Transverse colon (tissue), 4 donors: Measurements from ENCODE around the gene FRY. TPM values are rescaled to one million over a fixed set of nuclear protein-coding genes. Genes with fewer than 3 reads are reported as not detected.

Source experiments
- DNase-seq: peaks from one replicate; pipeline ENCODE4 v3.0.0-alpha.2; 2019
- H3K27ac ChIP-seq, 4 donors: fragments of 200-600 bp; sonication (generic); 2 replicates each; pipeline ENCODE4 v1.5.1; 2016 to 2018; ENCODE audit warnings: inconsistent platforms in 4 of 4
- H3K27me3 ChIP-seq: fragments of 200-600 bp; sonication (generic); 2 replicates; pipeline ENCODE4 v1.5.1; 2017; ENCODE audit warnings: inconsistent platforms
- H3K36me3 ChIP-seq, 4 donors: fragments of 200-600 bp; sonication (generic); 2 replicates each; pipeline ENCODE4 v1.5.1; 2017 to 2019; ENCODE audit warnings: inconsistent platforms in 4 of 4
- H3K4me1 ChIP-seq, 4 donors: fragments of 200-600 bp; sonication (generic); 2 replicates each; pipeline ENCODE4 v1.5.1; 2017 to 2020; ENCODE audit warnings: inconsistent platforms in 4 of 4
- H3K4me3 ChIP-seq, 4 donors: fragments of 200-600 bp; sonication (generic); 1 replicate in 1 of 4; 2 replicates in 3 of 4; pipeline versions ENCODE4 v1.5.1 to v1.6.1; 2017 to 2019; ENCODE audit warnings: inconsistent platforms in 4 of 4
- H3K9me3 ChIP-seq, 2 donors: fragments of 200-600 bp; sonication (generic); 2 replicates each; pipeline ENCODE4 v1.5.1; 2017 to 2019; ENCODE audit warnings: inconsistent platforms in 2 of 2
- EP300 ChIP-seq: sonication (generic); formaldehyde crosslinking; IDR thresholded peaks from one replicate; pipeline ENCODE4 v1.6.1; 2017; ENCODE audit warnings: antibody characterized with exemption, low read depth
- POLR2A ChIP-seq: fragments of 450-650 bp; IDR thresholded peaks from one replicate; pipeline ENCODE4 v1.6.1; 2016; ENCODE audit warnings: antibody characterized with exemption, mild to moderate bottlenecking, moderate library complexity
- POLR2AphosphoS5 ChIP-seq, 3 donors: sonication (generic); formaldehyde crosslinking; IDR thresholded peaks; one replicate each; pipeline ENCODE4 v1.6.1; 2016; ENCODE audit warnings: antibody characterized with exemption in 3 of 3
- WGBS, 2 donors: methylation state at CpG; one replicate each; pipeline ENCODE4 v1.1.5; 2018; ENCODE audit warnings: low coverage in 1 of 2; 5-methylcytosine and 5-hydroxymethylcytosine counted together
- in situ Hi-C, 4 donors: fragments of 200-750 bp; cut with MboI; loops; one replicate each; pipeline versions ENCODE4 v1.15.0 to v1.15.1; 2017; ENCODE audit warnings: low sequenced_read_pairs in 3 of 4, low pct_ligation_motif_present in 1 of 4, low pct_unique_long_range_greater_than_20kb in 1 of 4
- intact Hi-C: fragments of 100-400 bp; cut with DNase I; formaldehyde crosslinking; loops from one replicate; pipeline ENCODE4 v1.15.1; 2023; ENCODE audit warnings: low total_unique reads
- total RNA-seq, 4 donors: library from RNA; depleted of rRNA; stranded (reverse); fragments of >200 nt; gene quantifications; one replicate each; pipeline ENCODE4 v1.1.0, GENCODE V29; 2016
- TF ChIP-seq, protein P1 (sequence below), 5 experiments: fragments of 200-600 bp in 3 of 5; fragments of 450-650 bp in 2 of 5; sonication (generic) in 3 of 5; IDR thresholded peaks; 1 replicate in 2 of 5; 2 replicates in 3 of 5; pipeline ENCODE4 v1.5.1; 2016 to 2017; ENCODE audit warnings: antibody characterized with exemption in 5 of 5, inconsistent platforms in 3 of 5, mild to moderate bottlenecking in 2 of 5, moderate library complexity in 1 of 5

FRY gene
- total RNA-seq, 4 donors from 2014 or later, result 6.7 to 42.6 (median 12.4) TPM

DNA sequence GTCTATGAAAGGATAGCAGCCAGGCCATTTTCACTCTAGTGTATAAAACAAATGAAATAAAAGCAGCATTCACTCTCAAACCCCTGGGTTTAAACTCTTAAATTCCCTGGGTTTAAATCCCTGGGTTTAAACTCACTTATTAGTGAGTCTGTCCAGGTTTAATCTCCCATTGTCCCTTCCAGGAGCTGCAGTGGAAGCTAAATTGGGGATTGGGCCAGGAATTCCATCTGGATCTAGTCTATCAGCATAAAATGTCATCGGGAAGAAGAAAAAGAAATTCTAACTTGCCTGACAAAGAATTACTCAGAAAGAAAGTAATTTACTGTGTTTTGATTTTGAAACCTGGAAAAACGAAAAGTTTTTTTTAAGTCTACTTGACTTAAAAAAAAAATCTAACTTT, 54.8 kb downstream of the FRY start:
- intact Hi-C loops, result no loop called here
- Histone ChIP-seq H3K9me3 (no peaks in the 10 kb centered on the region), H3K27ac (peak overlapping the region in 3 of 4 donors; percentile 23 to 54 (median 44)), H3K4me3 (no peak overlapping the region), H3K27me3 (no peaks in the 10 kb centered on the region), H3K36me3 (no peaks in the 10 kb centered on the region), H3K4me1 (peaks cover 0 to 7% (median 2%) of the 10 kb centered on the region in 4 donors)
- in situ Hi-C loops, result loop anchor here in 1 of 4 donors (25.0 kb wide), 1 partner anchor 99 kb away; no protein-coding TSS in a partner anchor
- WGBS, 2 donors, result 63 to 67% methylated on average over 2 of the region's 2 CpGs
- TF ChIP-seq POLR2A (no peak), EP300 (no peak), POLR2AphosphoS5 (IDR thresholded peaks at IDR 0.05) (no peak)
- TF ChIP-seq, protein P1, sequence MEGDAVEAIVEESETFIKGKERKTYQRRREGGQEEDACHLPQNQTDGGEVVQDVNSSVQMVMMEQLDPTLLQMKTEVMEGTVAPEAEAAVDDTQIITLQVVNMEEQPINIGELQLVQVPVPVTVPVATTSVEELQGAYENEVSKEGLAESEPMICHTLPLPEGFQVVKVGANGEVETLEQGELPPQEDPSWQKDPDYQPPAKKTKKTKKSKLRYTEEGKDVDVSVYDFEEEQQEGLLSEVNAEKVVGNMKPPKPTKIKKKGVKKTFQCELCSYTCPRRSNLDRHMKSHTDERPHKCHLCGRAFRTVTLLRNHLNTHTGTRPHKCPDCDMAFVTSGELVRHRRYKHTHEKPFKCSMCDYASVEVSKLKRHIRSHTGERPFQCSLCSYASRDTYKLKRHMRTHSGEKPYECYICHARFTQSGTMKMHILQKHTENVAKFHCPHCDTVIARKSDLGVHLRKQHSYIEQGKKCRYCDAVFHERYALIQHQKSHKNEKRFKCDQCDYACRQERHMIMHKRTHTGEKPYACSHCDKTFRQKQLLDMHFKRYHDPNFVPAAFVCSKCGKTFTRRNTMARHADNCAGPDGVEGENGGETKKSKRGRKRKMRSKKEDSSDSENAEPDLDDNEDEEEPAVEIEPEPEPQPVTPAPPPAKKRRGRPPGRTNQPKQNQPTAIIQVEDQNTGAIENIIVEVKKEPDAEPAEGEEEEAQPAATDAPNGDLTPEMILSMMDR (IDR thresholded peaks at IDR 0.05), result no peak
- DNase-seq, result no peak

DNA sequence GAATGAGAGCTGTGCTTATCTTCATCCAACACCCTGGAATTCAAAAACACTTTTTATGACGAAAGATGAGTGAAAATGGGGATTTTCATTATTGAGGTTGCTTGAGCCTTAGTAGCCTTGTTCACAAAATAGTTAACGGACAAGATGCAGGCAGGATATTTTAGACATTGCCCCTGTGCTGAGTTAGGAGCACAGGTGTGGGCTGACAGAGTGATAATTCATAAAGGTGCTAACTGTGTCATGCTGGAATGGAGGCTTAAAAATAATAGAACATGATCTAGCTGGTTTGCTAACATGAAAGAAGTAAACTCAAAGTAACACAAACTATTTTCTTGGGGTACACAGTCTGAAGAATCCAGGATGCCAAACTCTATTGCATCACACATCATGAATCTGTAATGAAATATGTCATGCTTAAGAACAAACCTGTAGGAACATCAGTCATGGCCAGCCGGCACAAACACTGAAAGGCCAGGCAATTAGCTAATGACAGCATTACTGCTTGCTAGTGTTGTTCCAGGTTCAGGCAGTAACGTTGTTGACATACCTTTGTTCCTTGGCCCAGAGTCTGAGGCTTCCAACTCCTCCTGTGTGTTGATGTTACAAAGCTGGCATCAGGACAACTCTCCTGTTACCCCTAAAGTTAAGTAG, 55.3 kb downstream of the FRY start:
- peak overlapping the region in 3 of 4 donors; percentile 23 to 54 (median 44) for H3K27ac ChIP-seq
- H3K9me3 ChIP-seq, result no peaks in the 10 kb centered on the region
- no peaks in the 10 kb centered on the region for H3K27me3 ChIP-seq
- H3K4me3 ChIP-seq, result no peak overlapping the region
- peaks cover 0 to 7% (median 2%) of the 10 kb centered on the region in 4 donors for H3K4me1 ChIP-seq
- no peaks in the 10 kb centered on the region for H3K36me3 ChIP-seq
- TF ChIP-seq EP300 (no peak), POLR2AphosphoS5 (IDR thresholded peaks at IDR 0.05) (peak in 2 of 3 donors; percentile 19 to 39)
- TF ChIP-seq, protein P1 (IDR thresholded peaks at IDR 0.05), result no peak
- 68 to 70% methylated on average over 3 to 4 of the region's 4 CpGs for WGBS, 2 donors
- in situ Hi-C loops (loop anchor here in 1 of 4 donors (25.0 kb wide), 1 partner anchor 100 kb away; no protein-coding TSS in a partner anchor), intact Hi-C loops (no loop called here)
- DNase-seq, result no peak

DNA sequence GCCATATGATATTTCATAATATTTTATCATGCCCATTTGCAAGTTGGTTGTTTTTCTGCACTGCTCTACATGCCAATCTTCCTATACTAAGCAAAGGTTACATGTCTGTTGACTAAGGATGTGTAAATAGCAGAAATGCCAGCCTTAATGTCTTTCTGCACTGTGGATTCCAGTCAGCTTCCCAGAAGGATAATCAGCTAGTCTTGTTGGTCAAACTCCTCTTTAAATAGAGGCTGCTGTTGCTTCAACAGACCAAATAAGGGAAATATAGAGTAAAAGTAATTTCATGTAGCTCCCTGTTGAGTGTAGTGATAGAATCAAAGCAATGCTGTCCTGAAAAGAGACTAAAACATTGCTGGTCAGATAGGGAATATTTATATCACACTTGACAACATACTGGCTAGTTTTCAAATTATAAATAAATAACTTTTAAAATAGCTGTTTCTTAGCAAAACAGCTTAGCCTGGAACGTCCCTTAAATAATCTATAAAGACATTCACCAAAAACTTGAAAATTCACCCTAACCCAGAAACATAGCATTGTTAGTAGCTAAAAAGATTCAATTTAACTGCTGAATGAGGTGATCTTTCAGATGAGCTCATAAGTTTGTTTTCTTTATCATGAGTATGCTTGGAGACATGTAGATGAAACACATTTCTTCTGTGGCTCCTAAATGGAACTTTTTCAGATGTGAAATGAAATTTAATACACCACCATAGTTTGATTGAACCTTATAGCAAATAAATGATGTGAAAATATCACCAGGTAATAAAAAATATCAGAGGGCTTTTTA, 56.6 kb downstream of the FRY start:
- Histone ChIP-seq H3K27ac (peak overlapping the region in 2 of 4 donors; percentile 44 to 54), H3K36me3 (no peaks in the 10 kb centered on the region), H3K9me3 (no peaks in the 10 kb centered on the region), H3K4me1 (peaks cover 0 to 7% (median 2%) of the 10 kb centered on the region in 4 donors), H3K27me3 (no peaks in the 10 kb centered on the region), H3K4me3 (no peak overlapping the region)
- WGBS, 2 donors, result 70 to 81% methylated on average over 1 of the region's 1 CpG
- TF ChIP-seq POLR2AphosphoS5 (IDR thresholded peaks at IDR 0.05) (no peak), EP300 (no peak), POLR2A (no peak)
- TF ChIP-seq, protein P1 (IDR thresholded peaks at IDR 0.05), result no peak
- intact Hi-C loops (no loop called here), in situ Hi-C loops (loop anchor here in 1 of 4 donors (25.0 kb wide), 1 partner anchor 101 kb away; no protein-coding TSS in a partner anchor)
- DNase-seq, result no peak

DNA sequence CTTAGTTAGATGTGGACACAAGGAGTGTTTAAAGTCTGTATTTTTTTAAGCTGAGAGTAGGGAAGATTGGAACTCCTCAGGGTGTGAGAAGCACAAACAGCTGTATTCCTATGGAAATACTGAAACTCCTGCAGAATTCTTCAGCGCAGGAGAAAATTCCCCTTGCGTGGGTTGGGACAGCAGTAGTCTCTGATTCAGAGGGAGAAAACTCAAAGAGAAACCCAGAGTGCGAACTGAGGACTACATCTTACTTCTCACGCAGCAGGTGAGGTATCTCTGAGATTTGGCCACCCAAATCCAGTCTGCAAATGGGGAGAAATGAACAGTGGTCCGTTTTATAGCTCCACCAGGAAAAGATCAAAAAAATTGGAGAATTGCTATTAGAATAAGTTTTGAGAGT, 60.9 kb downstream of the FRY start:
- 76 to 82% methylated on average over 3 to 5 of the region's 5 CpGs for WGBS, 2 donors
- intact Hi-C loops, result no loop called here

More for the DNA sequence above, 60.9 kb downstream of the FRY start:
- Histone ChIP-seq H3K9me3 (no peaks in the 10 kb centered on the region), H3K4me1 (peaks cover 0 to 3% (median 0%) of the 10 kb centered on the region in 4 donors), H3K36me3 (no peaks in the 10 kb centered on the region), H3K27me3 (no peaks in the 10 kb centered on the region), H3K4me3 (no peak overlapping the region), H3K27ac (no peak overlapping the region)
- in situ Hi-C loops, result loop anchor here in 1 of 4 donors (25.0 kb wide), 1 partner anchor 105 kb away; no protein-coding TSS in a partner anchor
- DNase-seq, result no peak
- TF ChIP-seq POLR2AphosphoS5 (IDR thresholded peaks at IDR 0.05) (no peak), POLR2A (no peak), EP300 (no peak)
- TF ChIP-seq, protein P1 (IDR thresholded peaks at IDR 0.05), result no peak
